HG03135 (cell line): Measurements from ENCODE around the gene GPN1.
"Not testable (repeated sequence)": the region's sequence is repeated elsewhere in the genome, so short reads cannot be mapped to it uniquely, and the experiment has no call there.

Experiments used
- ATAC-seq: cut with Tn5 transposase; IDR thresholded peaks from one replicate; pipeline ENCODE4 v1.9.1; 2021; ENCODE audit warnings: mild to moderate bottlenecking, moderate library complexity; ENCODE audit not compliant: unreplicated experiment

The GPN1 gene

GRCh38 chr2:27626921-27627320 lies 1.9 kb upstream of the GPN1 start:
- not testable (repeated sequence) for ATAC-seq

- ATAC-seq, result peak; percentile 16
These were observed 685 bp upstream of the GPN1 start for GRCh38 chr2:27627963-27628766.

- ATAC-seq, result not testable (repeated sequence)
These were observed 1.4 kb downstream of the GPN1 start for GRCh38 chr2:27630257-27630656.

GRCh38 chr2:27634291-27634690 lies 5.4 kb downstream of the GPN1 start:
- no peak for ATAC-seq

GRCh38 chr2:27636766-27637165 lies 7.9 kb downstream of the GPN1 start:
- no peak for ATAC-seq

- no peak for ATAC-seq
These were observed 9.3 kb downstream of the GPN1 start for GRCh38 chr2:27638037-27638637.

- ATAC-seq, result no peak
These were observed 9.9 kb downstream of the GPN1 start for GRCh38 chr2:27638709-27639108.

GRCh38 chr2:27640722-27641245 lies 11.9 kb downstream of the GPN1 start:
- ATAC-seq, result no peak

- no peak for ATAC-seq
These were observed 16.3 kb downstream of the GPN1 start for GRCh38 chr2:27645197-27645596.

GRCh38 chr2:27647289-27647688 lies 18.4 kb downstream of the GPN1 start:
- no peak for ATAC-seq

GRCh38 chr2:27647737-27648136 lies 18.9 kb downstream of the GPN1 start:
- ATAC-seq, result no peak

GRCh38 chr2:27651056-27651455 lies 22.2 kb downstream of the GPN1 start:
- no peak for ATAC-seq

GRCh38 chr2:27652341-27652740 lies 23.5 kb downstream of the GPN1 start:
- no peak for ATAC-seq

- no peak for ATAC-seq
These were observed 23.9 kb downstream of the GPN1 start for GRCh38 chr2:27652790-27653189.

- ATAC-seq, result no peak
These were observed 24.5 kb downstream of the GPN1 start for GRCh38 chr2:27653397-27653796.

GRCh38 chr2:27655155-27655951 lies 26.5 kb downstream of the GPN1 start:
- ATAC-seq, result no peak

GRCh38 chr2:27661371-27661770 lies 32.5 kb downstream of the GPN1 start:
- no peak for ATAC-seq

- ATAC-seq, result peak; percentile 72
These were observed 34.7 kb downstream of the GPN1 start, which contains the start of the genes SLC4A1AP and SUPT7L for GRCh38 chr2:27663285-27664153. Gene SLC4A1AP, plus strand, starts transcription at chr2:27663889. Its CDS starts 26 bp downstream, at chr2:27663915. Gene SUPT7L, minus strand, starts transcription at chr2:27663614. Its CDS starts 1,422 bp downstream, at chr2:27662192.

- peak; percentile 12 for ATAC-seq
These were observed 35.3 kb downstream of the GPN1 start for GRCh38 chr2:27664154-27664574.
